Hepatocyte (in vitro differentiated cells): ENCODE measurements around the gene OSGIN1.

Source experiments
- CTCF ChIP-seq: fragments of 200-600 bp; sonication (generic); IDR thresholded peaks from 2 replicates; pipeline ENCODE4 v1.5.1; 2016; ENCODE audit warnings: antibody characterized with exemption, mild to moderate bottlenecking; ENCODE audit not compliant: poor library complexity
- EZH2 ChIP-seq: fragments of 200-600 bp; sonication (generic); IDR thresholded peaks from 2 replicates; pipeline ENCODE4 v1.6.1; 2016; ENCODE audit warnings: antibody characterized with exemption, mild to moderate bottlenecking, borderline replicate concordance
- EZH2phosphoT487 ChIP-seq: fragments of 200-600 bp; sonication (generic); IDR thresholded peaks from one replicate; pipeline ENCODE4 v1.6.1; 2018; ENCODE audit warnings: antibody characterized with exemption, mild to moderate bottlenecking, low read depth, moderate library complexity; ENCODE audit not compliant: unreplicated experiment, severe bottlenecking

GRCh38 chr16:83989300-83989699 lies 36.3 kb downstream of the OSGIN1 start:
- no peak for TF ChIP-seq CTCF
- no peak for TF ChIP-seq EZH2phosphoT487
- TF ChIP-seq EZH2 = no peak
